Brain pericyte (primary cell): ENCODE results near the gene FBXW9.
"Not testable (repeated sequence)": the region's sequence is repeated elsewhere in the genome, so short reads cannot be mapped to it uniquely, and the experiment has no call there.

Source experiments
- DNase-seq: peaks from one replicate; pipeline ENCODE4 v3.0.0-alpha.2; 2012; ENCODE audit warnings: low read depth, low spot score

FBXW9 gene

DNA sequence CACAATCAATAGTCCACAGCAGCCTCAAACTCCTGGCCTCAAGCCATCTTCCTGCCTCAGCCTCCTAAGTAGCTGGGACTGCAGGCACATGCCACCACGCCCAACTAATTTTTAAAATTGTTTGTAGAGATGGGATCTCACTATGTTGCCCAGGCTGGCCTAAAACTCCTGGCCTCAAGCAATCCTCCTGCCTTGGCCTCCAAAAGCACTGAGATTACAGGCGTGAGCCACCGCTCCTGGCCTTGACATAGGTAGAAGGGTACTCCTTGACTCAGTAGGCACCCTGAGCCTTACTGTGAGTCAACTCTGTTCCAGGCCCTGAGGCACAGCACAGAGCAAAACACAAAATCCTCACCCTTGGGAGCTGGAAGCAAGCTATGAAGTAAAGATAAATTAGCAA lies 19.5 kb upstream of the FBXW9 start:
- DNase-seq: no peak

DNA sequence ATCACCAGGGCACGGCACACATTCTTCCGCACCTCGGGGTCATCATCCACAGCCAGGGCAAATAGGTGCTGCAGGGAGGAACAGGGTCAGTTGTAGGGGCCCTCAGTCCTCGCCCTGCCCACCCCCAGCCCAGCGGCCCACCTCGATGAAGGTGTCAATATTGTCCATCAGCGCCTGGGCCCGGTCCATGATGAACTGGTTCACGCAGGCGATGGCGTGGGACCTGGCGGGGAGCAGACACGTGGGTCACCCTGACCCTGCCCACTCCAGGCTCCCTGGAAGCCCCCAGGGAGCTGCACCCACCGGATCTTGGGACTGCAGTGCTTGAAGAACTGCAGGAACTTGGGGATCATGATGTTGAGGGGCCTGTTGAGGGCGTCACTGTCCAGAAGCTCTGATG lies 18.7 kb upstream of the FBXW9 start:
- DNase-seq: no peak

DNA sequence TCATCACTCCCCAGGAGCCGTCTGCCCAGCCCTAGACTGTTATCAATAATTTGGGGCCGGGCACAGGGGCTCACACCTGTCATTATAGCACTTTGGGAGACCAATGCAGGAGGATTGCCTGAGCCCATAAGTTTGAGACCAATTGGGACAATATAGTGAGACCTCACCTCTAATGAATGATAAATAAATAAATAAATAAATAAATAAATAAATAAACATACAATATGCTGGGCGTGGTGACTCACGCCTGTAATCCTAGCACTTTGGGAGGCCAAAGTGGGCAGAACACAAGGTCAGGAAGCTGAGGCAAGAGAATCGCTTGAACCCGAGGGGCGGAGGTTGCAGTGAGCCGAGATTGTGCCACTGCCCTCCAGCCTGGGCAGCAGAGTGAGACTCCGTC lies 16.9 kb upstream of the FBXW9 start:
- not testable (repeated sequence) for DNase-seq

DNA sequence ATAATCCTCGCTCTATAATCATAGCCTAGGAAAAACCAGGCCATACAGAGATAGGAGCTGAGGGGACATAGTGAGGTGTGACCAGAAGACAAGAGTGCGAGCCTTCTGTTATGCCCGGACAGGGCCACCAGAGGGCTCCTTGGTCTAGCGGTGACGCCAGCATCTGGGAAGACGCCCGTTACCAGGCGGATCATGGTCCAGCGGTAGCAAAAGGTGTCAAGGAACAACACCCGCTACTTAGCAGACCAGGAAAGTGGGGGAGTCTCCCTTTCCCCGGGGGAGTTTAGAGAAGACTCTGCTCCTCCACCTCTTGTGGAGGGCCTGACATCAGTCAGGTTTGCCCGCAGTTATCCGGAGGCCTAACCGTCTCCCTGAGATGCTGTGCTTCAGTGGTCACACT lies 15.6 kb upstream of the FBXW9 start:
- DNase-seq: not testable (repeated sequence)

DNA sequence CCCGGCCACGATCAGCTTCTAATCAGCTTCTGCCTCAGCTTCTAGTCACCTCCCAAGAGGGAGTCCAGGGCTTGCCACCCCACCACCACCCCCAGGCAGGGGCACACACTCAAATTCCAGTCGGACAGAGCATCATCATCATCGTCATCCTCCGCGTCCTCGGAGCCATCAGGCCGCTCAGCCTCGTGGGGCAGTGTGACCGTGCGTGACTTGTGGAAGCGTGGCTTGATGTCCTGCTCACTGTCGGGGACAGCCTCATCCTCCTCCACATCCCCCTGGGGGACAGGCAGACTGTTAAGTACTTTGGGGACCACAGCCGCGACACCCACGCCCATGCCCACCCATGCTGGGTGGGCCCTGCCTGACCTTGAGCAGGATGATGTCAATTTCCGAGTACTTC lies 14.8 kb upstream of the FBXW9 start:
- DNase-seq: no peak

GRCh38 chr19:12708641-12709040 lies 12.2 kb upstream of the FBXW9 start:
- no peak for DNase-seq

DNA sequence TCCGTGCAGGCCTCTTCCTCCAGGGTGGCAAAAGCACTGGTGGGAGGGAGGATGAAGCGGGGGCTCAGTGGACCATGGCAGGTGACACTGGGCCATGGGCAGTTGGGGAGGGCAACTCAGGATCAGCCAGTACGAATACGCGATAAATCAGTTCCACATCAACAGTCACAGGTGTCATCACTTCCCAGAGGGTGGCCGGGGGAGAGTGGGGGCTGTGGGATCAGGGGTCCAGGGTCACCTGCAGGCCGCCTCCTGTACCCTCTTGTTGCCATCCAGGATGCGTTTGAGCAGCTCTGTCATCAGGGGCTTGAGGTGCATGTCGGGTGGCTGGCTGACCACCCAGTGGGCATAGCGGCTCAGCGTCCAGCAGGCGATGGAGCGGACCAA lies 9.9 kb upstream of the FBXW9 start:
- DNase-seq: no peak

GRCh38 chr19:12705654-12706331 lies 9.4 kb upstream of the FBXW9 start:
- DNase-seq: no peak

DNA sequence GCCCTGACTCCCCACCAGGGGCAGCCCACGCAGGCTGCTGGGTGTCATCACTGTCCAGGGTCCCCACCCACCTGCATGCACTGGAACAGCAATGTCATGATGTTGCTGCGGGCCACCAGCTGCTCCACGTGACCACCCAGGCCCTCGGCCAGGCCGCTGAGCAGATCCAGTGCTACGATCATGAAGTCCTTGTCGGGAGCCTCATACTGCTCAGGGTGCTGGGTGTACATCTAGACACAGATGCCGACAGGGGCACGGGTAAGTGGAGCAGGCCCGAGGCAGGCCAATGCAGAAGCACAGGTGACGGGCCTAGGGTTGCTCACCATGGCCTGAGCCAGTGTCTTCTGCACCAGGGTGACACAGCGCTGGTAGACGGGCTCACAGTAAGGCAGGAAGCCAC lies 8.7 kb upstream of the FBXW9 start:
- no peak for DNase-seq

DNA sequence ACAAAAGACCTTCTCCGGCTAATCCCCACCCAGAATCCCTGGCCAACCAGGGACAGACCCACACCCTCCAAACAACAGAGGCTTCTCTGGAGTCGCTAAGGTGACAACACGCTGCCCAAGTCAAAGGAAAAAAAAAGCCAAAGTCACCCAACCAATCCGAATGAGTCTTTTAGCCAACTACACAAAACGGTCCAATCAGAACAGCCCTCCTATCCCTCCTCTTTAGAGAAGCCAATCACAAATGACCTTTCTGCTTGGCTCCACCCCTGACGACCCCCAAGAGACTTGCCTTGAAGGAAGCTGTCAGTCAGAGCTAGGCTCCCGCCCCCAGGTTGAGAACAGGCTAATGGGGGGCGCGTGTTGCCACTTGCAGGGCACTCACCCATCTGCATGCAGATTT lies 6.6 kb upstream of the FBXW9 start:
- no peak for DNase-seq

DNA sequence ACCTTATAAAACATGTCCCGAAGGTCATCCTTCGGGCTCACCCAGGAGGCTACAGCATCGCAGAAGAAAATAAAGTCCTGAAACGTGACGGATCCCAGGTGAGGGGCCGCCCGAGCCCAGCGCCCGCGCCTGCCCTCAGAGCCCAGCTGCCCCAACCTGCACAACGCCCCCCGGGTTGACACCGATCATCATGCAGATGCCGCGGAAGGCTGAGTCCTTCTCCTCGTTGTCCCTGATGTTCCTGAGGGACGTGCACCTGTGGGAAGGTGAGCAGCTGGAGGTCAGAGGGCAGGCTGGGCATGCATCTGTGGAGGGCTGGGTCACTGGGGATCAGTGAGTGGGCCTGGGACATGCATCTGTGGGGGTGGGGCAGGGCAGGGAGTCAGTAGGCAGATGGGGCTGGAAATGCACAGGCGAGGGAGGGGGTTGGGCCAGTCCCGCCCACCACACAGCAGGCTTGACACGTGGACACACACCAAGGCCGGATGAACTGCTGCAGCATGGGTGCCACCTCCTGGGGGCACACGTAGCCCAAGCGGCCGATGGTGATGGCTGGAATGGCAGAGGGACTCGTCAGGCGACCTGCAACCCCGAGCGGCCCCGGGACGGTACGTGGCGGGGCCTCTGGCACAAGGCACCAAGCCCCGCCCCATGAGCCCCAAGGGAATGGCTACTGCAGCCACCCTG lies 5.3 kb upstream of the FBXW9 start:
- no peak for DNase-seq

DNA sequence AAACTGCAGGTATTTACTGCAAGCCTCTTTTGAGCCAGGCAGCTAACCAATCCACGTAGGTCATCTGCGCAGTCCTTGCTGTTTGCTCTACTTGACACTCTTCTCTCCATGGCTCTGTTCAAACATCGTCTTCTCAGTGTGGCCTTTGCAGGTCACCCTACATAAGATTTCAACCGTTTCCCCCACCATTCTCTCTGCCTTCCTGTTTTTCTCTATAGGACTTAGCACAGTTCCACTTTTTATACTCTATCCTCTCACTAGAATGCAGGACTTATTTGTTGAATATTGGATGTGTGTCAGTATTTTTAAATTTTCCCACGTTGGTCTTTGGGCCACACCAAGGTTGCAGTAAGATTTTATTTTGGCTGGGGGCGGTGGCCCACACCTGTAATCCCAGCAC lies 1.7 kb upstream of the FBXW9 start:
- DNase-seq: no peak

- DNase-seq: not testable (repeated sequence)
These were observed 994 bp upstream of the FBXW9 start for GRCh38 chr19:12697425-12697824.

GRCh38 chr19:12695997-12696365 lies 450 bp downstream of the FBXW9 start:
- DNase-seq: no peak

- no peak for DNase-seq
These were observed 917 bp downstream of the FBXW9 start for GRCh38 chr19:12695514-12695913.

DNA sequence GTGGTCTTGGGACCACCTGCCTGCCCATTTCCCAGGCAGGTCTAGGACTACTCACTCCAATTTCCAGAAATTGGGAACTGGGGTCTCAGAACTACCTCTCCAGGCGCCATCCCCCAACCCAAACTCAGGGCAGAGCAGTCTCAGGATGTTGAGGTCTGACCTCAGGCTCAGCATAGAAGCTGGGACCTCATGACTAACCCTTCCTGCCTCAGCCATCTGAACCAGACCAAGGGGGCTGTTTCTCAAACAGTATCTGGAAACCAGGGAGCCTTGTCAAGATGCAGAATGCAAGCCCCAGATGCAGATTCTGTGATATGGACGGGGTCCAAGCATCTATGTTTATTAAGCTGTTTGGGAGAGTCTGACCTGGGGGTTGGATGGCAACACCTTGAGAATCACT lies 1.3 kb downstream of the FBXW9 start:
- DNase-seq: no peak

- DNase-seq: no peak
These were observed 1.8 kb downstream of the FBXW9 start for GRCh38 chr19:12694641-12695040.

- DNase-seq: no peak
These were observed 3.5 kb downstream of the FBXW9 start for GRCh38 chr19:12692960-12693359.

- DNase-seq: no peak
These were observed 6.7 kb downstream of the FBXW9 start for GRCh38 chr19:12689581-12690216.

DNA sequence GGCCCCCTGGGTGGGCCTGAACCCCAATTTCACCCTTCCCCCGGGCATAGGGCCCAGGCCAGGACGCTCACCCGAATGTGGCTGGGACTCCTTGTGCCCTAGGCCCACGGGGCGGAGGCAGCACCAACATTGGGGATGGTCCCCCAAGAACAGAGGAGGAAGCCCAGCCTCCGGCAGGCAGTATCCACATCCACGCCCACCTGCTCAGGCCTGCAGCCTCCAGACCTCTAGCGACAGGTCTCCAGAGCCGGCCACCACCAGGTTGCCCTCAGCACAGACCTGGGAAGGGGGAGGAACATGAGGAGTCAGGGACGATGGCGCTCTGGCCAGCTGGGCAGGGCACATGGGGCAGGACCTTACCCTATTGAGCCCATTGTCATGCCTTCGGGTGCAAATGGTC lies 7.4 kb downstream of the FBXW9 start:
- no peak for DNase-seq

- no peak for DNase-seq
These were observed 8.8 kb downstream of the FBXW9 start, which contains the start of gene GNG14 for GRCh38 chr19:12687496-12688196. TSS of gene GNG14 (plus strand) at chr19:12687998. CDS start at chr19:12688049, 51 bp downstream.

- DNase-seq: no peak
These were observed 10.6 kb downstream of the FBXW9 start for GRCh38 chr19:12685831-12686230.
